ENCODE data around the gene PUS1. TPM values are rescaled to one million over a fixed set of nuclear protein-coding genes. Genes with fewer than 3 reads are reported as not detected.
"Not testable (repeated sequence)": the region's sequence is repeated elsewhere in the genome, so short reads cannot be mapped to it uniquely, and the experiment has no call there.

The PUS1 gene
- total RNA-seq, 1 donor from 2014 or later: 28.1 TPM

DNA sequence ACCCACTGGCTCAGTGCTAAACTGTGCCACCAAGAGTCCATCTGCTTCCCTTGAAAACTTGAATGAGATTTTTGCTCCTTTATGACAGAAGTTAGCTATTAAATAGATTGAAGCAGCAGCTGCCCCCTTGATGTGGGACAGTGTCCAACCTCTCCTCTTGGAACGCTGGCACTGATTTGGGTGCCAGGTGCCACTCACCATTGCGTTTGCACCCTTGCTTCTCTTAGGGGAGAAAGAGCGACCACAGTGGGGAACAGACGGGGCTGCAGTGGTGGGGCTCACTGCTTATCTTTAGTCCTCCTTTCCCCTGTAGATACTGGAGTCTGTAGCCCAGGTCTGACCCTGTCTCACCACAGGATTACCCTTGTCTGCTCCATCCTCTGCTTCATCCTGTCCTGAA is 30.0 kb downstream of the PUS1 start:
- Mint-ChIP-seq H3K27me3 (ENCODE audit: unreplicated experiment) (no peaks in the 10 kb centered on the region), H3K4me1 (ENCODE audit: low read depth, unreplicated experiment) (peaks cover 31% of the 10 kb centered on the region)
- DNase-seq: no peak

GRCh38 chr12:131959641-131960589 is 30.8 kb downstream of the PUS1 start:
- H3K4me3 Mint-ChIP-seq (ENCODE audit: unreplicated experiment): no peak overlapping the region
- H3K36me3 Mint-ChIP-seq (ENCODE audit: unreplicated experiment): peaks cover 5% of the 10 kb centered on the region
- TF ChIP-seq CTCF (IDR thresholded peaks at IDR 0.05; ENCODE audit: partially characterized antibody, unreplicated experiment): no peak
- H3K27ac Mint-ChIP-seq (ENCODE audit: unreplicated experiment): peak overlapping the region; percentile 28
- peaks cover 31% of the 10 kb centered on the region for H3K4me1 Mint-ChIP-seq (ENCODE audit: low read depth, unreplicated experiment)
- H3K9me3 Mint-ChIP-seq (ENCODE audit: unreplicated experiment): peaks cover 1% of the 10 kb centered on the region
- no peak for DNase-seq
- H3K27me3 Mint-ChIP-seq (ENCODE audit: unreplicated experiment): no peaks in the 10 kb centered on the region

More for the DNA sequence above, 30.0 kb downstream of the PUS1 start:
- peaks cover 5% of the 10 kb centered on the region for H3K36me3 Mint-ChIP-seq (ENCODE audit: unreplicated experiment)
- H3K9me3 Mint-ChIP-seq (ENCODE audit: unreplicated experiment): peaks cover 1% of the 10 kb centered on the region
- no peak for TF ChIP-seq CTCF (IDR thresholded peaks at IDR 0.05; ENCODE audit: partially characterized antibody, unreplicated experiment)
- peak overlapping the region; percentile 28 for H3K27ac Mint-ChIP-seq (ENCODE audit: unreplicated experiment)
- no peak overlapping the region for H3K4me3 Mint-ChIP-seq (ENCODE audit: unreplicated experiment)

- H3K4me1 Mint-ChIP-seq (ENCODE audit: low read depth, unreplicated experiment): peaks cover 31% of the 10 kb centered on the region
- H3K27ac Mint-ChIP-seq (ENCODE audit: unreplicated experiment): peak overlapping the region; percentile 36
- not testable (repeated sequence) for H3K4me3 Mint-ChIP-seq (ENCODE audit: unreplicated experiment); H3K9me3 Mint-ChIP-seq (ENCODE audit: unreplicated experiment); DNase-seq; H3K27me3 Mint-ChIP-seq (ENCODE audit: unreplicated experiment); H3K36me3 Mint-ChIP-seq (ENCODE audit: unreplicated experiment)
Observed at GRCh38 chr12:131960590-131961325, 31.7 kb downstream of the PUS1 start.

GRCh38 chr12:131961328-131961727 is 32.3 kb downstream of the PUS1 start:
- H3K9me3 Mint-ChIP-seq (ENCODE audit: unreplicated experiment); H3K27ac Mint-ChIP-seq (ENCODE audit: unreplicated experiment); H3K4me3 Mint-ChIP-seq (ENCODE audit: unreplicated experiment); H3K27me3 Mint-ChIP-seq (ENCODE audit: unreplicated experiment); H3K36me3 Mint-ChIP-seq (ENCODE audit: unreplicated experiment); DNase-seq: not testable (repeated sequence)
- H3K4me1 Mint-ChIP-seq (ENCODE audit: low read depth, unreplicated experiment): peaks cover 29% of the 10 kb centered on the region

- no peak for TF ChIP-seq CTCF (IDR thresholded peaks at IDR 0.05; ENCODE audit: partially characterized antibody, unreplicated experiment)
- DNase-seq: no peak
- peak overlapping the region; percentile 71 for H3K4me3 Mint-ChIP-seq (ENCODE audit: unreplicated experiment)
- H3K27me3 Mint-ChIP-seq (ENCODE audit: unreplicated experiment): no peaks in the 10 kb centered on the region
- H3K36me3 Mint-ChIP-seq (ENCODE audit: unreplicated experiment): peaks cover 5% of the 10 kb centered on the region
- peaks cover 29% of the 10 kb centered on the region for H3K4me1 Mint-ChIP-seq (ENCODE audit: low read depth, unreplicated experiment)
- H3K27ac Mint-ChIP-seq (ENCODE audit: unreplicated experiment): peak overlapping the region; percentile 85
- H3K9me3 Mint-ChIP-seq (ENCODE audit: unreplicated experiment): peaks cover 1% of the 10 kb centered on the region
Observed at GRCh38 chr12:131962069-131962468, 33.0 kb downstream of the PUS1 start.
